Lung (tissue), 12 donors: ENCODE results near the gene MTHFD2L. TPM values are rescaled to one million over a fixed set of nuclear protein-coding genes. Genes with fewer than 3 reads are reported as not detected.
"Not testable (repeated sequence)": the region's sequence is repeated elsewhere in the genome, so short reads cannot be mapped to it uniquely, and the experiment has no call there.

Experiments
- ATAC-seq: fragments of 200-7000 bp; cut with Tn5 transposase; one replicate; pipeline ENCODE4 v1.9.1; 2020; ENCODE audit warnings: moderate number of reproducible peaks; ENCODE audit not compliant: insufficient read depth, low FRiP score
- DNase-seq, 3 donors: peaks; one replicate each; pipeline ENCODE4 v3.0.0-alpha.2; 2013 to 2017
- H3K27ac ChIP-seq, 2 donors: one replicate each; pipeline ENCODE4 v1.5.1; 2013; ENCODE audit warnings: mild to moderate bottlenecking in 2 of 2, moderate library complexity in 2 of 2, control low read depth in 1 of 2, inconsistent platforms in 1 of 2, low read depth in 1 of 2, low read length in 1 of 2
- H3K27me3 ChIP-seq, 3 donors: one replicate each; pipeline ENCODE4 v1.5.1; 2013; ENCODE audit warnings: low read length in 2 of 3; ENCODE audit not compliant: control insufficient read depth in 3 of 3, insufficient read depth in 3 of 3
- H3K36me3 ChIP-seq, 4 donors: one replicate each; pipeline ENCODE4 v1.5.1; 2013; ENCODE audit warnings: low read length in 4 of 4, mild to moderate bottlenecking in 1 of 4, moderate library complexity in 1 of 4; ENCODE audit not compliant: control insufficient read depth in 4 of 4, insufficient read depth in 4 of 4
- H3K4me1 ChIP-seq, 5 donors: one replicate each; pipeline ENCODE4 v1.5.1; 2013; ENCODE audit warnings: low read length in 5 of 5, mild to moderate bottlenecking in 2 of 5, moderate library complexity in 1 of 5; ENCODE audit not compliant: control insufficient read depth in 5 of 5, insufficient read depth in 5 of 5
- H3K4me3 ChIP-seq: one replicate; pipeline ENCODE4 v1.5.1; 2013; ENCODE audit warnings: mild to moderate bottlenecking, control low read depth, moderate library complexity
- H3K9ac ChIP-seq, 2 donors: one replicate each; pipeline ENCODE4 v1.5.1; 2013; ENCODE audit warnings: low read length in 2 of 2, control low read depth in 1 of 2; ENCODE audit not compliant: insufficient read depth in 1 of 2
- H3K9me3 ChIP-seq, 4 donors: one replicate each; pipeline ENCODE4 v1.5.1; 2013; ENCODE audit warnings: low read length in 3 of 4, mild to moderate bottlenecking in 1 of 4, moderate library complexity in 1 of 4; ENCODE audit not compliant: control insufficient read depth in 4 of 4, insufficient read depth in 3 of 4
- WGBS, 2 donors: extraction: QIAGEN DNeasy Blood & Tissue Kit; methylation state at CpG; one replicate each; pipeline ENCODE4 v1.1.7; 2013; 5-methylcytosine and 5-hydroxymethylcytosine counted together
- polyA plus RNA-seq, 2 donors: library from polyadenylated mRNA; stranded (reverse); fragments of 200-250 nt; gene quantifications; one replicate each; pipeline ENCODE4 v1.2.1, GENCODE V29; 2013
- total RNA-seq, 2 donors: library from RNA; depleted of rRNA in 1 of 2; stranded (reverse); fragments of >200 nt in 1 of 2; gene quantifications; one replicate each; pipeline ENCODE4 v1.2.1, GENCODE V29; 2014 to 2021
- TF ChIP-seq, protein P1 (sequence below): IDR thresholded peaks from 2 replicates; pipeline ENCODE4 v1.5.1; 2012; ENCODE audit warnings: mild to moderate bottlenecking; ENCODE audit errors: control extremely low read depth, extremely low read depth
- donor health status: control.
- donor health status: control.
- donor health status: Bipolar disorder and iron deficiency.
- donor health status: healthy.
- donor health status: DM: yes; HTN: yes; CAD: no.

MTHFD2L gene
- total and polyA plus RNA-seq, 4 donors, result 11.9 to 32.1 (median 15.4) TPM

DNA sequence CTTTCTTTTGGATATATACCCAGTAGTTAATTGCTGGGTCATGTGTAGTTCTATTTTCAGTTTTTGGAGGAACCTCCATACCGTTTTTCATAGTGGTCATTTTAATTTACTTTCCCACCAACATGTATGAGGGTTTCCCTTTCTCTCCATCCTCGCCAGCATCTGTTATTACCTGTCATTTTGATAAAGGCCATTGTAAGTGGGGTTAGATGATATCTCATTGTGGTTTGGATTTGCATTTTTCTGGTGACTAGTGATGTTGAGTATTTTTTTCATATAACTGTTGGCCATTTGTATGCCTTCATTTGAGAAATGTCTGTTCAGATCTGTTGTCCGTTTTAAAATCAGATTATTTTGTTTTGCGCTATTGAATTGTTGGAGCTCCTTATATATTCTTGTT is 30.2 kb upstream of the MTHFD2L start:
- 81 to 86% methylated on average over 4 of the region's 4 CpGs for WGBS, 2 donors
- no peak overlapping the region for H3K9ac ChIP-seq
- no peaks in the 10 kb centered on the region for H3K9me3 ChIP-seq
- ATAC-seq (no peak), DNase-seq (no peak)
- H3K36me3 ChIP-seq, result no peaks in the 10 kb centered on the region
- TF ChIP-seq, protein P1, sequence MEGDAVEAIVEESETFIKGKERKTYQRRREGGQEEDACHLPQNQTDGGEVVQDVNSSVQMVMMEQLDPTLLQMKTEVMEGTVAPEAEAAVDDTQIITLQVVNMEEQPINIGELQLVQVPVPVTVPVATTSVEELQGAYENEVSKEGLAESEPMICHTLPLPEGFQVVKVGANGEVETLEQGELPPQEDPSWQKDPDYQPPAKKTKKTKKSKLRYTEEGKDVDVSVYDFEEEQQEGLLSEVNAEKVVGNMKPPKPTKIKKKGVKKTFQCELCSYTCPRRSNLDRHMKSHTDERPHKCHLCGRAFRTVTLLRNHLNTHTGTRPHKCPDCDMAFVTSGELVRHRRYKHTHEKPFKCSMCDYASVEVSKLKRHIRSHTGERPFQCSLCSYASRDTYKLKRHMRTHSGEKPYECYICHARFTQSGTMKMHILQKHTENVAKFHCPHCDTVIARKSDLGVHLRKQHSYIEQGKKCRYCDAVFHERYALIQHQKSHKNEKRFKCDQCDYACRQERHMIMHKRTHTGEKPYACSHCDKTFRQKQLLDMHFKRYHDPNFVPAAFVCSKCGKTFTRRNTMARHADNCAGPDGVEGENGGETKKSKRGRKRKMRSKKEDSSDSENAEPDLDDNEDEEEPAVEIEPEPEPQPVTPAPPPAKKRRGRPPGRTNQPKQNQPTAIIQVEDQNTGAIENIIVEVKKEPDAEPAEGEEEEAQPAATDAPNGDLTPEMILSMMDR, result no peak
- no peaks in the 10 kb centered on the region for H3K4me1 ChIP-seq
- H3K27ac ChIP-seq, result no peak overlapping the region
- no peak overlapping the region for H3K4me3 ChIP-seq
- H3K27me3 ChIP-seq, result no peaks in the 10 kb centered on the region

DNA sequence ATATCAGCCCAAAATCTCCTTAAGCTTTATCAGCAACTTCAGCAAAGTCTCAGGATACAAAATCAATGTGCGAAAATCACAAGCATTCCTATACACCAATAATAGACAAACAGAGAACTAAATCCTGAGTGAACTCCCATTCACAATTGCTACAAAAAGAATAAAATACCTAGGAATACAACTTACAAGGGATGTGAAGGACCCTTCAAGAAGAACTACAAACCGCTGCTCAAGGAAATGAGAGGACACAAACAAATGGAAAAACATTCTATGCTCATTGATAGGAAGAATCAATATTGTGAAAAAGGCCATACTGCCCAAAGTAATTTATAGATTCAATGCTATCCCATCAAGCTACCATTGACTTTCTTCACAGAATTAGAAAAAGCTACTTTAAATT is 27.1 kb upstream of the MTHFD2L start:
- not testable (repeated sequence) for ATAC-seq, DNase-seq, H3K9ac ChIP-seq, H3K4me1 ChIP-seq, H3K9me3 ChIP-seq, H3K4me3 ChIP-seq, H3K27me3 ChIP-seq, H3K27ac ChIP-seq, H3K36me3 ChIP-seq
- WGBS, 2 donors, result 95 to 99% methylated on average over 2 of the region's 2 CpGs

DNA sequence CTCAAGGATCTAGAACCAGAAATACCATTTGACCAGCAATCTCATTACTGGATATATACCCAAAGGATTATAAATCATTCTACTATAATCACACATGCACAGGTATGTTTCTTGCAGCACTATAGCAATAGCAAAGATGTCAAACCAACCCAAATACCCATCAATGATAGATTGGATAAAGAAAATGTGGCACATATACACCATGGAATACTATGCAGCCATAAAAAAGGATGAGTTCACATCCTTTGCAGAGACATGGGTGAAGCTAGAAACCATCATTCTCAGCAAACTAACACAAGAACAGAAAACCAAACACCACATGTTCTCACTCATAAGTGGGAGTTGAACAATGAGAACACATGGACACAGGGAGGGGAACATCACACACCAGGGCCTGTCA is 25.7 kb upstream of the MTHFD2L start:
- not testable (repeated sequence) for H3K4me3 ChIP-seq, H3K27ac ChIP-seq, DNase-seq, H3K9me3 ChIP-seq, H3K36me3 ChIP-seq, H3K9ac ChIP-seq, ATAC-seq, H3K27me3 ChIP-seq, H3K4me1 ChIP-seq

DNA sequence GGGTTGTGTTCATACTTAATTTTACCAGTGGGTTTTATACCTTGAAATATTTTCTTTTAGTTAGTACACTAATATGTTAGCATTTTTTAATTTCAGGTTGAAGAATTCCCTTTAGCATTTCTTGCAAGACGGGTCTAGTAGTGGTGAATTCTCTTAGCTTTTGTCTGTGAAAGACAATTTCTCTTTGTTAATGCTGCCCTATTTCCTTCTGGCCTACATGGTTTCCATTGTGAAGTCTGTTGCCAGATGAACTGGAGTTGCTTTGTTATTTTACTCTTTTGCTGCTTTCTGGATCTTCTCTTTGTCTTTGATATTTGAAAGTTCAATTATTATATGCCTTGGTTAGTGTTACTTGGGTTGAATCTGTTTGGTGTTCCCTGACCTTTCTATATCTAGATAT is 25.0 kb upstream of the MTHFD2L start:
- no peaks in the 10 kb centered on the region for H3K27me3 ChIP-seq
- WGBS, 2 donors, result 88 to 97% methylated on average over 1 of the region's 1 CpG
- no peak overlapping the region for H3K27ac ChIP-seq

More for the DNA sequence above, 25.0 kb upstream of the MTHFD2L start:
- Histone ChIP-seq H3K4me1 (no peaks in the 10 kb centered on the region), H3K9me3 (no peaks in the 10 kb centered on the region), H3K36me3 (no peaks in the 10 kb centered on the region), H3K4me3 (no peak overlapping the region), H3K9ac (no peak overlapping the region)
- DNase-seq, result no peak
- no peak for ATAC-seq
- TF ChIP-seq, protein P1, result no peak
